Coronary artery (tissue), 2 donors: ENCODE measurements around the gene ERICH3.

ENCODE experiments used
- DNase-seq: peaks from one replicate; pipeline ENCODE4 v3.0.0-alpha.2; 2017; ENCODE audit warnings: low spot score
- H3K27ac ChIP-seq, 2 donors: fragments of 200-600 bp; sonication (generic); one replicate each; pipeline ENCODE4 v1.5.1; 2016 to 2019
- H3K4me3 ChIP-seq: fragments of 200-600 bp; sonication (generic); 2 replicates; pipeline ENCODE4 v1.5.1; 2016; ENCODE audit warnings: mild to moderate bottlenecking, moderate library complexity
- CTCF ChIP-seq: fragments of 200-600 bp; sonication (generic); IDR thresholded peaks from one replicate; pipeline ENCODE4 v1.5.1; 2019; ENCODE audit warnings: antibody characterized with exemption

Gene ERICH3

GRCh38 chr1:74526708-74527107 lies 146.9 kb downstream of the ERICH3 start:
- no peak overlapping the region for H3K27ac ChIP-seq
- no peak overlapping the region for H3K4me3 ChIP-seq
- no peak for DNase-seq
- no peak for TF ChIP-seq CTCF

GRCh38 chr1:74523873-74524480 lies 149.6 kb downstream of the ERICH3 start:
- no peak for TF ChIP-seq CTCF
- Histone ChIP-seq H3K4me3 (no peak overlapping the region), H3K27ac (no peak overlapping the region)
- no peak for DNase-seq

- no peak for TF ChIP-seq CTCF
- no peak for DNase-seq
These were observed 151.4 kb downstream of the ERICH3 start for GRCh38 chr1:74522148-74522547.

More at GRCh38 chr1:74522148-74522547, 151.4 kb downstream of the ERICH3 start:
- no peak overlapping the region for H3K27ac ChIP-seq
- no peak overlapping the region for H3K4me3 ChIP-seq
